Stimulated activated CD8-positive, alpha-beta memory T cell treated with anti-CD3 and anti-CD28 coated beads, Interleukin-2, amount 100 ng/mL, for 1 hour (primary cell): ENCODE data around the gene RNH1.
A peak's percentile ranks its signal among the peaks of the same experiment; 100 is the strongest.

Source experiments
- DNase-seq, 2 donors: peaks; one replicate each; pipeline ENCODE4 v3.0.0-alpha.2; 2020; ENCODE audit warnings: low read depth in 2 of 2

RNH1 gene

GRCh38 chr11:506995-507726 is at the start of gene RNH1:
RNH1 (minus strand) TSS chr11:507242; CDS start chr11:502162, 5,080 bp downstream.
- DNase-seq, result peak; percentile 98 to 100

GRCh38 chr11:555780-556661 is 49.0 kb upstream of the RNH1 start:
- DNase-seq, result no peak

GRCh38 chr11:555227-555779 is 48.3 kb upstream of the RNH1 start:
- no peak for DNase-seq

DNA sequence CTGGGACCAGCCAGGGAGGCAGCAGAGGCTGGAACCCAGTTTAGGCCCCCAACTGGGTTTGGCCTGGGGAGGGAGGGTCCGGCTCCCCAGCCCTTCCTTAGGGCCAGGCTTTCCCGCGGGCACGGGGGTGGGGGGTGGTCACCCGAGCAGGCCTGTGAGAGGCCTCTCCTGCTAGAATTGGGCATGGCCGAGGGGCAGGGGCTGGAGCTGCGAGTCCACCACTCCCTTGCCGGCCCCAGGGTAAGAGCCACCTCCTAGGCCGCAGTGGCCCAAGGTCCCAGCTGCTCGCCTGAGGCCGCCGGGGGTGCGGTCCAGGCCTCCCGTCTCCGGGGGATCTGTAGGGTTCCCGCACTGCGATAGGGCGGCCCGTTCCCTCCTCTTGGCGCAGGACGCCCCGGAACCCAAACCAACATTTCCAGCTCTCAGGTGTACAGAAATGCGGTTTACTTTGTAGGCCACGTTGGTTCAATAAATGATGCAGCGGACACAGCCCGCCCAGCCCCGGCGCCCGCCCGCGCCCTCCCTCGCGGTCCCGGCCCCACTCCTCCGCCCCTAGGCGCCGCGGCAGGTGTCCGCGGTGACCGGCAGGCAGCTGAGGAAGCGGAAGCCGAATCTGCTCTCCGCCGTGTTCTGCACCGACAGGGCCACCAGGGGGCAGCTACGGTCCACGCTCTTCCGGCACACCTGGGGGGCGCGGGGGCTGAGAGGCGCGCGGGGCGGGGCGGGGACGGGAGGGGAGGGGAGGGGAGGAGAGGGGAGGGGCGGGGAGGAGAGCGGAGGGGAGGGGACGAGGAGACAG is 47.6 kb upstream of the RNH1 start:
- peak in 1 of 2 donors; percentile 66 for DNase-seq

GRCh38 chr11:553988-554340 is 46.9 kb upstream of the RNH1 start:
- no peak for DNase-seq

GRCh38 chr11:553083-553987 is 46.3 kb upstream of the RNH1 start:
- DNase-seq, result no peak

DNA sequence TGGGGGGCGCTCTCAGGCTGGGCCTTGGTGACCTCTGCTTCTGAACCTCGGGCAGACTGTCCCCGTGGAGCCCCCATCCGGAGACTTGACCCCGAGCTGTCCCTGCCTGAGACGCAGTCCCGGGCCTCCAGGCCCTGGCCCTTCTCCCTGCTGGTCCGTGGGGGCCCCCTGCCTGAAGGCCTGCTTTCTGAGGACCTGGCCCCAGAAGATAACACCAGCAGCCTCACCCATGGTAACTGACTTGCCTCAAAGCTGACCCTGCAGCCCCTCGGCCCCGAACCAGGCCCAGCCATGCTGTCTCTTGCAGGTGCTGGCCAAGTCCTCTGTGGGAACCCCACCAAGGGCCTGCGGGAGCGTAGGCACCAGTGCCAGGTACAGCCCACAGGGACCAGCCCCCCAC is 44.6 kb upstream of the RNH1 start:
- DNase-seq, result no peak

- DNase-seq, result no peak
Observed at GRCh38 chr11:551131-551530, 44.1 kb upstream of the RNH1 start.

DNA sequence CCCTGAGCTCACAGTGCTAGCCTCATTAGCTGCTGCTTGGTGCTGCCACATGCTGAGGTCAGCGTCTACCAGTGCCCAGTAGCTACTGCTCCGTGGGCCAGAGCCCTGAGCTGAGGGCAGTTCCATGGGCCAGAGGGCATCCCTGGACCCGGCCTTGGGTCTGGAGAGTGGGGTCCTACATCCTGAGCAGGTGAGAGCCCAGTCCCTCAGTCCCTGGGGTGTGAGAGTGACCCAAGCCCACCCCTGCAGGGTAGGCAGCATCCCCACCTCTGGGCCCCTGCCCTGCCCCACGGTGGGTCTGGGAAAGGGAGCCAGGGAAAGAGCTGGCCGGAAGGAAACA is 43.7 kb upstream of the RNH1 start:
- DNase-seq, result no peak

GRCh38 chr11:550021-550745 is 43.1 kb upstream of the RNH1 start:
- no peak for DNase-seq

DNA sequence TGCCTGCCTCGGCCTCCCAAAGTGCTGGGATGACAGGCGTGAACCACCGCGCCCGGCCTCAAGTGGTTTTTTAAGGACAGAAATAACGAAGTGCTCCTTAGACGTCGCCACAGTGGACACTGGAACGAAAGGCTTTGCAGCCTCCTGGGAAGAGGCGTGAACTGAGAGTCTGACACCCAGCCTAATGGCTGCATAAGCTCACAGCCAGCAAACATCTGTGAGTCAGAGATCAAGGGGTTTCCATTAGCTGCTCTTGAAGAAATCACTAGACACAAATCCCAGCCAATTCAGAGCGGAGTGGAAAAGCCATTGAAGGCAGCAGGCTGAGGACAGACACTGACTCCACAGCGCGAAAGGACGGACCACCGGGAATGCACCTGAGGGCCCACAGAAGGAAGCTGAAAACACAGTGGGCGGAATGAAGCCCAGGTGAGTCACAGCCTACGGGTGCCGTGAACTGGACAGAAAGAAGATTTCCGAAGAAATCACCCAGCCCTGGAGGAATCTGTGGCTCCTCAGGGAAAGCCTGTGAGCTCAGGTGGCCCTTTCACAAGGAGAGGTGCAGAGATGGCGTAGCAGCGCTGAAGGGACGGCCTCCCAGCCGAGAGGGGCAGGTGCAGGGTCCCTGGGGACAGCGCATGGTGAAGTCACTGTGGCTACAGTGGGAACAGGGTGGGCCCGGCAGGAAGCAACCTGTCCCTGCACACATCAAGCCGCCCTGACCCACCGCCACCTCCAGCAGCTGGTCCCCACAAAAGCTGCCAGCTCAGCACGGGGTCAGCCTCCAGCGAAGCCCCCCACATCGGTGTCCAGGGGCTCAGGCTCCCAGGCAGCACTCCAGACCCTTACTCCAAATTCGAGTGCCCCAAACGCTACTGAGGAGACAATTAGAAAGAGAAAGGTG is 41.9 kb upstream of the RNH1 start:
- no peak for DNase-seq

GRCh38 chr11:545171-545570 is 38.1 kb upstream of the RNH1 start:
- DNase-seq, result no peak

DNA sequence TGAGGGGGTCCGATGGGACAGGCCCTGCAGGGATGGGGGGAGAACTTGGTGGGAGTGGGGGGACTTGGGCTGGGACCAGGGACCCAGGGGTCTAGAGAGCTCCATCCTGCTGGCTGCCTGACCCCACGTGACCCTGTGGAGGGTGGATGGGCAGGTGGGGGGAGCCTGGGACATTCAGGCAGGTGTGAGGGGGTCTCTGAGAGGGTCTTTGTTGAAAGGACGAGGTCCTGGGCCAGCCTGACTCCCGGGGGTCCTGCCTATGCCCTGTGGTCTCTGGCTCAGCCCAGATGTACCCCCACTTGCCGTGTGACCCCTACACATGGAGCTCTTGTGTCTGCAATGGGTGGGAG is 37.8 kb upstream of the RNH1 start:
- no peak for DNase-seq

DNA sequence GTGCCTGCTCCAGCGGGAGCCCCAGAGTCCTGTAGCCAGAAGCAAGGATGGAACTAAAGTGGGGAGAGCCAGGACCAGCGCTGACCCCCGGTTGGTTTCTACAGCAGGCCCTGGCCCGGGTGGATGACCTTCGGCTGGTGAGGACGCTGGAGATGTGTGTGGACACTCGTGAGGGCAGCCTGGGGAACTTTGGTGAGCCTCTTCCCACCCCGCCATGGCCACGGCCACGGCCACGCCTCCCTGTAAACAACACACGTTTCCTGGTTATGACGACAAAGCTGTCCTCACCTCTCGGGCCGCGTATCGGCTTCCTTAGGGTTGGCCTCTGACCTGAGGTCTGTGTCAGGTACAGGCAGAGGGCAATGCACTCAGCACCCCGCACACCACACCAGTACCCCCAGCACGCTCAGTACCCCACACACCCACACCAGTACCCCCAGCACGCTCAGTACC is 34.4 kb upstream of the RNH1 start:
- DNase-seq, result no peak

GRCh38 chr11:540583-541432 is 33.8 kb upstream of the RNH1 start:
- DNase-seq, result no peak

DNA sequence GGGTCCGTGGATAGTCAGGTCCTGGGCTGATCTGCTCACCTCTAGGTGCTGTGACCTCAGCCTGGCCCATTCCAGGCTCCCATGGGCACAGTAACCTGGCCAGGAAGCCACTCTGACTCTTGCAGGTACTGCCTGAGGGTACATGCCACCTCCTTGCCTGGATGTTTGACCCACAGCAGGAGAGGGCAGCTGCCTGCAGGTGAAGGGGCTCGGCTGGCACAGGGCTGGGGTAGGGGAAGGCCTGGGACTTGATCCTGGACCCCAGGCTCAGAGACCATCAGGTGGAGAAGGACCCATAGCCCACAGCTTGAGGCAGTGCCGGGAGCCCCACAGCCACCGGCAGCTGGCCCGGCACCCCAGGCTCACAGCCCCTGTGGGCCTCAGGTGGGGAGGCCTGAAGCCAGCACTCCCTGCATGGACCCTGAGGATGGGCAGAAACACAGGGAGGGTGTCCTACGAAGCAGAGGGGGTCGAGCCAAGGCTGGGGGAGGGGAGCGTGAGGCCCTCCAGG is 33.0 kb upstream of the RNH1 start:
- no peak for DNase-seq

- no peak for DNase-seq
Observed at GRCh38 chr11:538431-539051, 31.5 kb upstream of the RNH1 start.
